Neural progenitor cell (in vitro differentiated cells): ENCODE data around the gene CERS3. TPM values are rescaled to one million over a fixed set of nuclear protein-coding genes. Genes with fewer than 3 reads are reported as not detected.

Source experiments
- DNase-seq: peaks from one replicate; pipeline ENCODE4 v3.0.0-alpha.2; 2016; ENCODE audit warnings: low spot score
- H2AFZ ChIP-seq: fragments of 200-600 bp; sonication (generic); replicated peaks from 2 replicates; pipeline ENCODE4 v1.6.1; 2016; ENCODE audit warnings: antibody characterized with exemption
- H3F3A ChIP-seq: fragments of 200-600 bp; sonication (generic); 2 replicates; pipeline ENCODE4 v1.6.1; 2016; ENCODE audit warnings: antibody characterized with exemption, low read depth
- H3K27ac ChIP-seq: fragments of 200-600 bp; sonication (generic); 2 replicates; pipeline ENCODE4 v1.5.1; 2016; ENCODE audit warnings: mild to moderate bottlenecking
- H3K27me3 ChIP-seq: fragments of 200-600 bp; sonication (generic); 2 replicates; pipeline ENCODE4 v1.6.1; 2016; ENCODE audit warnings: mild to moderate bottlenecking, moderate library complexity
- H3K36me3 ChIP-seq: fragments of 200-600 bp; sonication (generic); 2 replicates; pipeline ENCODE4 v1.5.1; 2016
- H3K4me1 ChIP-seq: fragments of 200-600 bp; sonication (generic); 2 replicates; pipeline ENCODE4 v1.6.1; 2016; ENCODE audit warnings: mixed run types
- H3K4me2 ChIP-seq: fragments of 200-600 bp; sonication (generic); 2 replicates; pipeline ENCODE4 v1.6.1; 2016
- H3K4me3 ChIP-seq: fragments of 200-600 bp; sonication (generic); 2 replicates; pipeline ENCODE4 v1.5.1; 2016
- H3K79me2 ChIP-seq: fragments of 200-600 bp; sonication (generic); 2 replicates; pipeline ENCODE4 v1.6.1; 2016; ENCODE audit warnings: low read depth
- H3K9ac ChIP-seq: fragments of 200-600 bp; sonication (generic); 2 replicates; pipeline ENCODE4 v1.6.1; 2016
- H3K9me3 ChIP-seq: fragments of 200-600 bp; sonication (generic); 2 replicates; pipeline ENCODE4 v1.5.1; 2016; ENCODE audit warnings: low read depth
- H4K20me1 ChIP-seq: fragments of 200-600 bp; sonication (generic); 2 replicates; pipeline ENCODE4 v1.6.1; 2016; ENCODE audit warnings: low read depth
- H3K27ac Mint-ChIP-seq: 3 replicates; pipeline ENCODE4 v1.8.0; 2021; ENCODE audit warnings: mixed read lengths
- H3K27me3 Mint-ChIP-seq: 2 replicates; pipeline ENCODE4 v1.8.0; 2022; ENCODE audit warnings: low read depth, mild to moderate bottlenecking, inconsistent platforms, moderate library complexity, mixed read lengths; ENCODE audit not compliant: insufficient read depth
- H3K36me3 Mint-ChIP-seq: 3 replicates; pipeline ENCODE4 v1.8.0; 2021; ENCODE audit warnings: mixed read lengths
- H3K4me1 Mint-ChIP-seq: 3 replicates; pipeline ENCODE4 v1.8.0; 2021; ENCODE audit warnings: mixed read lengths
- H3K4me3 Mint-ChIP-seq: 3 replicates; pipeline ENCODE4 v1.8.0; 2021; ENCODE audit warnings: mild to moderate bottlenecking, moderate library complexity, mixed read lengths
- H3K9me3 Mint-ChIP-seq: 3 replicates; pipeline ENCODE4 v1.8.0; 2020; ENCODE audit warnings: mixed read lengths
- CTCF ChIP-seq: fragments of 200-600 bp; sonication (generic); IDR thresholded peaks from 2 replicates; pipeline ENCODE4 v1.5.1; 2017; ENCODE audit warnings: antibody characterized with exemption, mild to moderate bottlenecking
- EZH2 ChIP-seq: fragments of 200-600 bp; sonication (generic); IDR thresholded peaks from 2 replicates; pipeline ENCODE4 v1.6.1; 2017; ENCODE audit warnings: antibody characterized with exemption, mild to moderate bottlenecking, moderate library complexity
- EZH2phosphoT487 ChIP-seq: fragments of 200-600 bp; sonication (generic); IDR thresholded peaks from 2 replicates; pipeline ENCODE4 v1.6.1; 2017; ENCODE audit warnings: antibody characterized with exemption
- total RNA-seq: library from RNA; depleted of rRNA; stranded (reverse); fragments of >200 nt; gene quantifications from 2 replicates; pipeline ENCODE4 v1.2.3, GENCODE V29; 2015; ENCODE audit warnings: low replicate concordance

The CERS3 gene
- total RNA-seq, 1 donor from 2014 or later, result not detected

- Histone ChIP-seq H3K27ac (no peak overlapping the region), H3K9me3 (no peaks in the 10 kb centered on the region), H3K27me3 (no peaks in the 10 kb centered on the region), H3K36me3 (no peaks in the 10 kb centered on the region), H3K4me3 (no peak overlapping the region), H3K9ac (no peak overlapping the region), H4K20me1 (no peaks in the 10 kb centered on the region), H3F3A (no peaks in the 10 kb centered on the region), H2AFZ (no peak overlapping the region), H3K79me2 (no peaks in the 10 kb centered on the region), H3K4me2 (no peak overlapping the region), H3K4me1 (peaks cover 3% of the 10 kb centered on the region)
- Mint-ChIP-seq H3K27me3 (peaks cover 11% of the 10 kb centered on the region), H3K27ac (no peak overlapping the region), H3K4me1 (no peaks in the 10 kb centered on the region), H3K9me3 (no peaks in the 10 kb centered on the region), H3K4me3 (no peak overlapping the region), H3K36me3 (no peaks in the 10 kb centered on the region)
- no peak for DNase-seq
- no peak for TF ChIP-seq CTCF
- TF ChIP-seq EZH2, result no peak
- TF ChIP-seq EZH2phosphoT487, result no peak
Observed at GRCh38 chr15:100516643-100517512, 11.9 kb downstream of the CERS3 start.

GRCh38 chr15:100515758-100516157, 13.0 kb downstream of the CERS3 start:
- H3K27me3 Mint-ChIP-seq, result peaks cover 8% of the 10 kb centered on the region
- H3K4me2 ChIP-seq, result no peak overlapping the region

GRCh38 chr15:100508641-100509300, 20.0 kb downstream of the CERS3 start:
- Histone ChIP-seq H2AFZ (no peak overlapping the region), H3K27ac (no peak overlapping the region), H3K79me2 (no peaks in the 10 kb centered on the region), H3K4me1 (no peaks in the 10 kb centered on the region), H3K9me3 (no peaks in the 10 kb centered on the region), H3K36me3 (no peaks in the 10 kb centered on the region), H3F3A (no peaks in the 10 kb centered on the region), H3K4me3 (no peak overlapping the region), H4K20me1 (no peaks in the 10 kb centered on the region), H3K27me3 (no peaks in the 10 kb centered on the region), H3K9ac (no peak overlapping the region), H3K4me2 (no peak overlapping the region)
- DNase-seq, result no peak
- H3K9me3 Mint-ChIP-seq, result no peaks in the 10 kb centered on the region
- no peak overlapping the region for H3K27ac Mint-ChIP-seq
- H3K4me3 Mint-ChIP-seq, result no peak overlapping the region
- TF ChIP-seq EZH2phosphoT487 (no peak), CTCF (no peak), EZH2 (no peak)
- no peaks in the 10 kb centered on the region for H3K36me3 Mint-ChIP-seq
- peaks cover 4% of the 10 kb centered on the region for H3K4me1 Mint-ChIP-seq
- peaks cover 4% of the 10 kb centered on the region for H3K27me3 Mint-ChIP-seq

More at GRCh38 chr15:100515758-100516157, 13.0 kb downstream of the CERS3 start:
- Histone ChIP-seq H3K27me3 (no peaks in the 10 kb centered on the region), H3K9ac (no peak overlapping the region), H3K79me2 (no peaks in the 10 kb centered on the region), H3K4me1 (peaks cover 3% of the 10 kb centered on the region), H3K27ac (no peak overlapping the region), H3K9me3 (no peaks in the 10 kb centered on the region), H2AFZ (no peak overlapping the region), H3K4me3 (no peak overlapping the region), H4K20me1 (no peaks in the 10 kb centered on the region), H3K36me3 (no peaks in the 10 kb centered on the region), H3F3A (no peaks in the 10 kb centered on the region)
- Mint-ChIP-seq H3K4me3 (no peak overlapping the region), H3K9me3 (no peaks in the 10 kb centered on the region), H3K4me1 (no peaks in the 10 kb centered on the region), H3K27ac (no peak overlapping the region), H3K36me3 (no peaks in the 10 kb centered on the region)
- no peak for DNase-seq
- no peak for TF ChIP-seq EZH2
- TF ChIP-seq CTCF, result no peak
- TF ChIP-seq EZH2phosphoT487, result no peak
